HG03196 (cell line): Measurements from ENCODE around the gene PPP1R9B.

Source experiments
- ATAC-seq: cut with Tn5 transposase; IDR thresholded peaks from one replicate; pipeline ENCODE4 v1.9.1; 2021; ENCODE audit not compliant: unreplicated experiment

Gene PPP1R9B

GRCh38 chr17:50094753-50095619 lies 55.5 kb downstream of the PPP1R9B start, which contains the start of gene PDK2:
Gene PDK2 (plus strand): TSS chr17:50095351. CDS start chr17:50095436, 85 bp downstream.
- ATAC-seq: peak; percentile 79

- no peak for ATAC-seq
These were observed 56.2 kb downstream of the PPP1R9B start for GRCh38 chr17:50094243-50094752.

- ATAC-seq: no peak
These were observed 56.7 kb downstream of the PPP1R9B start for GRCh38 chr17:50093807-50094206.

- ATAC-seq: no peak
These were observed 57.2 kb downstream of the PPP1R9B start for GRCh38 chr17:50093246-50093645.

GRCh38 chr17:50091918-50092285 lies 58.6 kb downstream of the PPP1R9B start:
- ATAC-seq: no peak

GRCh38 chr17:50090971-50091917 lies 59.2 kb downstream of the PPP1R9B start:
- ATAC-seq: no peak

GRCh38 chr17:50090071-50090470 lies 60.4 kb downstream of the PPP1R9B start:
- no peak for ATAC-seq

- ATAC-seq: no peak
These were observed 61.3 kb downstream of the PPP1R9B start for GRCh38 chr17:50088952-50089825.

- ATAC-seq: no peak
These were observed 62.5 kb downstream of the PPP1R9B start for GRCh38 chr17:50087912-50088405.

- no peak for ATAC-seq
These were observed 63.1 kb downstream of the PPP1R9B start for GRCh38 chr17:50087246-50087911.
